NT2/D1 (cell line): ENCODE measurements around the gene SMAD1.
"Not testable (repeated sequence)": the region's sequence is repeated elsewhere in the genome, so short reads cannot be mapped to it uniquely, and the experiment has no call there.

Experiments used
- DNase-seq: peaks from one replicate; pipeline ENCODE4 v3.0.0-alpha.2; 2011; ENCODE audit warnings: low read depth, low spot score
- H3K27me3 ChIP-seq: 2 replicates; pipeline ENCODE4 v1.6.0; 2011; ENCODE audit warnings: mild to moderate bottlenecking; ENCODE audit not compliant: insufficient read length, insufficient read depth
- H3K36me3 ChIP-seq: 2 replicates; pipeline ENCODE4 v1.6.1; 2011; ENCODE audit warnings: mild to moderate bottlenecking, low read length, mixed read lengths; ENCODE audit not compliant: insufficient read depth, insufficient read length
- H3K4me1 ChIP-seq: 2 replicates; pipeline ENCODE4 v1.5.1; 2011; ENCODE audit not compliant: insufficient read depth, insufficient read length
- H3K4me3 ChIP-seq: 2 replicates; pipeline ENCODE4 v1.5.1; 2011; ENCODE audit warnings: low read depth; ENCODE audit not compliant: insufficient read length
- H3K9ac ChIP-seq: 2 replicates; pipeline ENCODE4 v1.6.0; 2011; ENCODE audit warnings: low read depth; ENCODE audit not compliant: insufficient read length
- H3K9me3 ChIP-seq: 2 replicates; pipeline ENCODE4 v1.5.1; 2011; ENCODE audit warnings: mild to moderate bottlenecking, low read length; ENCODE audit not compliant: insufficient read depth
- SUZ12 ChIP-seq: IDR thresholded peaks from 2 replicates; pipeline ENCODE4 v1.6.1; 2011; ENCODE audit not compliant: insufficient read length, insufficient read depth; ENCODE audit errors: extremely low read depth
- YY1 ChIP-seq: IDR thresholded peaks from 2 replicates; pipeline ENCODE4 v1.6.1; 2011; ENCODE audit not compliant: insufficient read length, insufficient read depth
- ZNF274 ChIP-seq: IDR thresholded peaks from 2 replicates; pipeline ENCODE4 v1.6.1; 2011; ENCODE audit warnings: mild to moderate bottlenecking, low read depth, low read length

The SMAD1 gene

GRCh38 chr4:145580906-145581305, 99.3 kb downstream of the SMAD1 start:
- TF ChIP-seq YY1 (no peak), ZNF274 (no peak), SUZ12 (no peak)
- no peak for DNase-seq
- Histone ChIP-seq H3K4me3 (no peak overlapping the region), H3K9me3 (no peaks in the 10 kb centered on the region), H3K4me1 (no peaks in the 10 kb centered on the region), H3K36me3 (no peaks in the 10 kb centered on the region), H3K27me3 (no peaks in the 10 kb centered on the region), H3K9ac (no peak overlapping the region)

- Histone ChIP-seq H3K9me3 (no peaks in the 10 kb centered on the region), H3K9ac (no peak overlapping the region), H3K27me3 (no peaks in the 10 kb centered on the region), H3K4me1 (no peaks in the 10 kb centered on the region), H3K36me3 (no peaks in the 10 kb centered on the region), H3K4me3 (no peak overlapping the region)
- no peak for DNase-seq
- TF ChIP-seq YY1 (no peak), ZNF274 (no peak), SUZ12 (no peak)
These were observed 101.8 kb downstream of the SMAD1 start for GRCh38 chr4:145583191-145584055.

- no peaks in the 10 kb centered on the region for H3K27me3 ChIP-seq
- H3K4me1 ChIP-seq: no peaks in the 10 kb centered on the region
- H3K4me3 ChIP-seq: no peak overlapping the region
- no peak overlapping the region for H3K9ac ChIP-seq
- DNase-seq: no peak
- H3K36me3 ChIP-seq: no peaks in the 10 kb centered on the region
- no peaks in the 10 kb centered on the region for H3K9me3 ChIP-seq
- TF ChIP-seq ZNF274: no peak
- no peak for TF ChIP-seq YY1
- no peak for TF ChIP-seq SUZ12
These were observed 105.6 kb downstream of the SMAD1 start for GRCh38 chr4:145587088-145587754.

- DNase-seq, H3K27me3 ChIP-seq, H3K9me3 ChIP-seq: not testable (repeated sequence)
These were observed 107.7 kb downstream of the SMAD1 start for GRCh38 chr4:145589381-145589780.

GRCh38 chr4:145589916-145590702, 108.5 kb downstream of the SMAD1 start:
- Histone ChIP-seq H3K4me1 (no peaks in the 10 kb centered on the region), H3K36me3 (no peaks in the 10 kb centered on the region), H3K4me3 (no peak overlapping the region), H3K9me3 (no peaks in the 10 kb centered on the region), H3K9ac (no peak overlapping the region), H3K27me3 (no peaks in the 10 kb centered on the region)
- no peak for DNase-seq
- TF ChIP-seq YY1 (no peak), ZNF274 (no peak), SUZ12 (no peak)

More at GRCh38 chr4:145589381-145589780, 107.7 kb downstream of the SMAD1 start:
- not testable (repeated sequence) for H3K9ac ChIP-seq, H3K36me3 ChIP-seq, H3K4me1 ChIP-seq, H3K4me3 ChIP-seq

GRCh38 chr4:145602129-145602760, 120.6 kb downstream of the SMAD1 start:
- Histone ChIP-seq H3K27me3 (no peaks in the 10 kb centered on the region), H3K4me3 (no peak overlapping the region), H3K9me3 (peaks cover 3% of the 10 kb centered on the region; the same call in 1 of the 2 replicates), H3K36me3 (no peaks in the 10 kb centered on the region), H3K9ac (no peak overlapping the region), H3K4me1 (no peaks in the 10 kb centered on the region)
- no peak for DNase-seq
- no peak for TF ChIP-seq YY1

- Histone ChIP-seq H3K27me3 (no peaks in the 10 kb centered on the region), H3K36me3 (no peaks in the 10 kb centered on the region), H3K4me3 (no peak overlapping the region), H3K9me3 (no peaks in the 10 kb centered on the region), H3K9ac (no peak overlapping the region), H3K4me1 (no peaks in the 10 kb centered on the region)
- no peak for DNase-seq
- TF ChIP-seq YY1: no peak
- TF ChIP-seq ZNF274: no peak
- no peak for TF ChIP-seq SUZ12
These were observed 124.3 kb downstream of the SMAD1 start for GRCh38 chr4:145605941-145606340.
